H1 (cell line): ENCODE results near the gene SLC18A3. TPM values are rescaled to one million over a fixed set of nuclear protein-coding genes. Genes with fewer than 3 reads are reported as not detected.

ENCODE experiments used
- EP300 ChIP-seq, 2 experiments: IDR thresholded peaks; 1 replicate in 1 of 2; 2 replicates in 1 of 2; pipeline ENCODE4 v1.6.1; 2011 to 2012; ENCODE audit warnings: low read depth in 2 of 2, low read length in 2 of 2, mild to moderate bottlenecking in 2 of 2, borderline replicate concordance in 1 of 2, inconsistent platforms in 1 of 2, moderate library complexity in 1 of 2
- POU5F1 ChIP-seq: IDR thresholded peaks from 2 replicates; pipeline ENCODE4 v1.6.1; 2011; ENCODE audit warnings: low read depth, mild to moderate bottlenecking, low read length, moderate library complexity
- RAD21 ChIP-seq, 2 experiments: IDR thresholded peaks in 1 of 2; conservative IDR thresholded peaks in 1 of 2; 2 replicates each; pipeline ENCODE4 v1.6.1; 2011; ENCODE audit warnings: low read depth in 2 of 2, low read length in 2 of 2, improper control_type of control experiment in 1 of 2, inconsistent platforms in 1 of 2, mild to moderate bottlenecking in 1 of 2, moderate library complexity in 1 of 2
- TAF7 ChIP-seq: optimal IDR thresholded peaks from 2 replicates; pipeline ENCODE3; 2011; ENCODE audit warnings: low read depth, mild to moderate bottlenecking, inconsistent platforms, low read length, moderate library complexity, borderline replicate concordance
- YY1 ChIP-seq: IDR thresholded peaks from 2 replicates; pipeline ENCODE4 v1.6.1; 2011; ENCODE audit warnings: low read depth, mild to moderate bottlenecking, low read length
- ZNF274 ChIP-seq: IDR thresholded peaks from 2 replicates; pipeline ENCODE4 v1.7.0; 2012; ENCODE audit warnings: low read length, borderline replicate concordance; ENCODE audit errors: extremely low read depth
- polyA plus RNA-seq, 7 experiments: library from polyadenylated mRNA; depleted of rRNA in 3 of 7; stranded (reverse) in 5 of 7; unstranded in 2 of 7; fragments of >200 nt in 5 of 7; fragments of 200-250 nt in 2 of 7; gene quantifications; 1 replicate in 5 of 7; 2 replicates in 1 of 7; 4 replicates in 1 of 7; pipeline versions ENCODE4 v1.2.1 to v1.2.3, GENCODE V29; 2011 to 2013; ENCODE audit warnings: missing spikeins in 2 of 7, mixed read lengths in 2 of 7
- total RNA-seq: library from RNA; stranded (reverse); fragmentation: NEBNext Ultra II Directional; extraction: Animal tissue kit (Norgen Biotek cat#: 25700); gene quantifications from 2 replicates; pipeline ENCODE4 v1.2.1, GENCODE V29; 2021

The SLC18A3 gene
- total and polyA plus RNA-seq, 2 of the 8 experiments (the other 6 are each of a cell fraction or from before 2014, with no cell fraction given): 0.17 TPM; not detected in 1

- no peak for TF ChIP-seq TAF7
- TF ChIP-seq RAD21 (IDR thresholded peaks at IDR 0.05 in 1 of 2, conservative IDR thresholded peaks at IDR 0.05 in 1 of 2; ENCODE audit: low read depth in 2 of 2, low read length in 2 of 2): no peak
- no peak for TF ChIP-seq YY1
- no peak for TF ChIP-seq EP300 (IDR thresholded peaks at IDR 0.05; ENCODE audit: borderline replicate concordance in 1 of 2, low read depth in 2 of 2, low read length in 2 of 2)
- no peak for TF ChIP-seq POU5F1
- no peak for TF ChIP-seq ZNF274
Observed at GRCh38 chr10:49656845-49657493, 46.9 kb downstream of the SLC18A3 start (continued).
